Measurements from ENCODE around the gene DNAJC9.

The DNAJC9 gene

GRCh38 chr10:73234695-73235094, 12.4 kb downstream of the DNAJC9 start:
- no peak for DNase-seq

- no peak for DNase-seq
Measured at GRCh38 chr10:73233883-73234282, 13.2 kb downstream of the DNAJC9 start.

- DNase-seq: no peak
Measured at GRCh38 chr10:73232887-73233286, 14.2 kb downstream of the DNAJC9 start.

- DNase-seq: no peak
Measured at GRCh38 chr10:73229567-73229966, 17.5 kb downstream of the DNAJC9 start.

- no peak for DNase-seq
Measured at GRCh38 chr10:73228247-73228646, 18.8 kb downstream of the DNAJC9 start.

- no peak for DNase-seq
Measured at GRCh38 chr10:73226663-73227062, 20.4 kb downstream of the DNAJC9 start.

- no peak for DNase-seq
Measured at GRCh38 chr10:73225518-73225917, 21.5 kb downstream of the DNAJC9 start.

- DNase-seq: no peak
Measured at GRCh38 chr10:73220989-73221388, 26.1 kb downstream of the DNAJC9 start.

GRCh38 chr10:73219384-73219783, 27.7 kb downstream of the DNAJC9 start:
- DNase-seq: no peak

- no peak for DNase-seq
Measured at GRCh38 chr10:73218431-73219191, 28.4 kb downstream of the DNAJC9 start.

- no peak for DNase-seq
Measured at GRCh38 chr10:73217628-73218027, 29.4 kb downstream of the DNAJC9 start.

- no peak for DNase-seq
Measured at GRCh38 chr10:73215749-73216148, 31.3 kb downstream of the DNAJC9 start.

- DNase-seq: no peak
Measured at GRCh38 chr10:73211106-73211811, 35.8 kb downstream of the DNAJC9 start.

- no peak for DNase-seq
Measured at GRCh38 chr10:73210395-73211105, 36.5 kb downstream of the DNAJC9 start.

- DNase-seq: no peak
Measured at GRCh38 chr10:73209705-73210104, 37.4 kb downstream of the DNAJC9 start.

- DNase-seq: no peak
Measured at GRCh38 chr10:73207883-73208282, 39.2 kb downstream of the DNAJC9 start.

GRCh38 chr10:73206385-73206784, 40.7 kb downstream of the DNAJC9 start:
- no peak for DNase-seq

GRCh38 chr10:73205890-73206289, 41.2 kb downstream of the DNAJC9 start:
- DNase-seq: no peak

- no peak for DNase-seq
Measured at GRCh38 chr10:73205081-73205480, 42.0 kb downstream of the DNAJC9 start.

Data from NCI-H146 (cell line).